DND-41 (cell line): Measurements from ENCODE around the gene GADD45A.
A peak's percentile ranks its signal among the peaks of the same experiment; 100 is the strongest.

Source experiments
- ATAC-seq: fragments of 200-7000 bp; cut with Tn5 transposase; 3 replicates; pipeline ENCODE4 v1.9.1; 2021; ENCODE audit warnings: low read depth; ENCODE audit not compliant: insufficient read depth
- DNase-seq: peaks from one replicate; pipeline ENCODE4 v3.0.0-alpha.2; 2020
- H2AFZ ChIP-seq: 2 replicates; pipeline ENCODE4 v1.6.0; 2012; ENCODE audit warnings: low read depth, low read length
- H3K27ac ChIP-seq: 2 replicates; pipeline ENCODE4 v1.5.1; 2012; ENCODE audit warnings: low read length, inconsistent platforms
- H3K27me3 ChIP-seq: fragments of 200-600 bp; sonication (generic); 2 replicates; pipeline ENCODE4 v1.6.0; 2012; ENCODE audit warnings: low read length, mild to moderate bottlenecking, inconsistent platforms; ENCODE audit not compliant: insufficient read depth, poor library complexity
- H3K36me3 ChIP-seq: 2 replicates; pipeline ENCODE4 v1.5.1; 2012; ENCODE audit warnings: low read length, inconsistent platforms; ENCODE audit not compliant: insufficient read depth
- H3K4me1 ChIP-seq: 2 replicates; pipeline ENCODE4 v1.5.1; 2012; ENCODE audit warnings: mild to moderate bottlenecking, low read length; ENCODE audit not compliant: insufficient read depth
- H3K4me2 ChIP-seq: 2 replicates; pipeline ENCODE4 v1.6.0; 2012; ENCODE audit warnings: mild to moderate bottlenecking, moderate library complexity, low read length, inconsistent platforms; ENCODE audit not compliant: insufficient read depth
- H3K4me3 ChIP-seq, 2 experiments: fragments of 200-600 bp in 1 of 2; shearing (Covaris generic) in 1 of 2; 2 replicates each; pipeline ENCODE4 v1.5.1; 2012 to 2016; ENCODE audit warnings: inconsistent platforms in 2 of 2, low read length in 2 of 2, mild to moderate bottlenecking in 2 of 2, low read depth in 1 of 2, moderate library complexity in 1 of 2
- H3K79me2 ChIP-seq: 2 replicates; pipeline ENCODE4 v1.6.0; 2012; ENCODE audit warnings: low read length, inconsistent platforms; ENCODE audit not compliant: insufficient read depth
- H3K9ac ChIP-seq: 2 replicates; pipeline ENCODE4 v1.6.0; 2012; ENCODE audit warnings: low read depth, mild to moderate bottlenecking, inconsistent platforms, low read length, moderate library complexity
- H3K9me3 ChIP-seq: 2 replicates; pipeline ENCODE4 v1.5.1; 2012; ENCODE audit warnings: low read length, moderate library complexity, mild to moderate bottlenecking, inconsistent platforms; ENCODE audit not compliant: insufficient read depth, severe bottlenecking
- H4K20me1 ChIP-seq: 2 replicates; pipeline ENCODE4 v1.6.0; 2012; ENCODE audit warnings: low read length; ENCODE audit not compliant: insufficient read depth
- EZH2 ChIP-seq: IDR thresholded peaks from 3 replicates; pipeline ENCODE4 v1.6.1; 2012; ENCODE audit warnings: borderline replicate concordance, low read depth, mild to moderate bottlenecking, moderate library complexity, low read length, inconsistent platforms; ENCODE audit not compliant: severe bottlenecking
- TF ChIP-seq, protein P1 (sequence below): IDR thresholded peaks from 2 replicates; pipeline ENCODE4 v1.5.1; 2012; ENCODE audit warnings: borderline replicate concordance, low read length, moderate library complexity, mild to moderate bottlenecking; ENCODE audit not compliant: poor library complexity, severe bottlenecking; ENCODE audit errors: extremely low read depth

The GADD45A gene

GRCh38 chr1:67731322-67731721, 46.3 kb downstream of the GADD45A start:
- H3K4me2 ChIP-seq = no peak overlapping the region
- no peak for TF ChIP-seq EZH2
- TF ChIP-seq, protein P1, sequence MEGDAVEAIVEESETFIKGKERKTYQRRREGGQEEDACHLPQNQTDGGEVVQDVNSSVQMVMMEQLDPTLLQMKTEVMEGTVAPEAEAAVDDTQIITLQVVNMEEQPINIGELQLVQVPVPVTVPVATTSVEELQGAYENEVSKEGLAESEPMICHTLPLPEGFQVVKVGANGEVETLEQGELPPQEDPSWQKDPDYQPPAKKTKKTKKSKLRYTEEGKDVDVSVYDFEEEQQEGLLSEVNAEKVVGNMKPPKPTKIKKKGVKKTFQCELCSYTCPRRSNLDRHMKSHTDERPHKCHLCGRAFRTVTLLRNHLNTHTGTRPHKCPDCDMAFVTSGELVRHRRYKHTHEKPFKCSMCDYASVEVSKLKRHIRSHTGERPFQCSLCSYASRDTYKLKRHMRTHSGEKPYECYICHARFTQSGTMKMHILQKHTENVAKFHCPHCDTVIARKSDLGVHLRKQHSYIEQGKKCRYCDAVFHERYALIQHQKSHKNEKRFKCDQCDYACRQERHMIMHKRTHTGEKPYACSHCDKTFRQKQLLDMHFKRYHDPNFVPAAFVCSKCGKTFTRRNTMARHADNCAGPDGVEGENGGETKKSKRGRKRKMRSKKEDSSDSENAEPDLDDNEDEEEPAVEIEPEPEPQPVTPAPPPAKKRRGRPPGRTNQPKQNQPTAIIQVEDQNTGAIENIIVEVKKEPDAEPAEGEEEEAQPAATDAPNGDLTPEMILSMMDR = no peak
- H2AFZ ChIP-seq = peak overlapping the region; percentile 45; the same call in 1 of the 2 replicates
- H3K4me1 ChIP-seq = peaks cover 52% of the 10 kb centered on the region
- DNase-seq (no peak), ATAC-seq (no peak)
- no peaks in the 10 kb centered on the region for H3K9me3 ChIP-seq
- H4K20me1 ChIP-seq = no peaks in the 10 kb centered on the region
- H3K27me3 ChIP-seq = no peaks in the 10 kb centered on the region
- no peaks in the 10 kb centered on the region for H3K36me3 ChIP-seq
- no peak overlapping the region for H3K9ac ChIP-seq
- peak overlapping the region; percentile 45 for H3K27ac ChIP-seq
- no peaks in the 10 kb centered on the region for H3K79me2 ChIP-seq
- no peak overlapping the region for H3K4me3 ChIP-seq

GRCh38 chr1:67732750-67733151, 47.8 kb downstream of the GADD45A start:
- peak overlapping the region; percentile 40; the same call in 1 of the 2 replicates for H3K4me2 ChIP-seq
- H3K79me2 ChIP-seq = no peaks in the 10 kb centered on the region
- TF ChIP-seq EZH2 = no peak
- TF ChIP-seq, protein P1 = no peak
- peak overlapping the region; percentile 44 for H3K9ac ChIP-seq
- peaks cover 66% of the 10 kb centered on the region for H3K4me1 ChIP-seq
- no peak overlapping the region for H3K4me3 ChIP-seq
- DNase-seq (peak; percentile 83), ATAC-seq (peak; percentile 77)
- no peaks in the 10 kb centered on the region for H3K9me3 ChIP-seq
- H3K36me3 ChIP-seq = no peaks in the 10 kb centered on the region
- H3K27ac ChIP-seq = peak overlapping the region; percentile 90
- H4K20me1 ChIP-seq = no peaks in the 10 kb centered on the region
- H2AFZ ChIP-seq = peak overlapping the region; percentile 63
- H3K27me3 ChIP-seq = no peaks in the 10 kb centered on the region

- DNase-seq (peak; percentile 49), ATAC-seq (0 out of 3 replicates have a peak, but pooled peaks have one; percentile 3)
- Histone ChIP-seq H3K27me3 (no peaks in the 10 kb centered on the region), H4K20me1 (no peaks in the 10 kb centered on the region), H3K9ac (peak overlapping the region; percentile 44), H3K9me3 (no peaks in the 10 kb centered on the region), H2AFZ (peak overlapping the region; percentile 28), H3K27ac (peak overlapping the region; percentile 90), H3K4me1 (peaks cover 66% of the 10 kb centered on the region), H3K36me3 (no peaks in the 10 kb centered on the region), H3K4me2 (peak overlapping the region; percentile 10), H3K79me2 (no peaks in the 10 kb centered on the region), H3K4me3 (no peak overlapping the region)
- no peak for TF ChIP-seq EZH2
- TF ChIP-seq, protein P1 = no peak
These were observed 48.8 kb downstream of the GADD45A start for GRCh38 chr1:67733681-67734322.
